ENCODE data around the gene TNFRSF1B.
A peak's percentile ranks its signal among the peaks of the same experiment; 100 is the strongest.

Gene TNFRSF1B

DNA sequence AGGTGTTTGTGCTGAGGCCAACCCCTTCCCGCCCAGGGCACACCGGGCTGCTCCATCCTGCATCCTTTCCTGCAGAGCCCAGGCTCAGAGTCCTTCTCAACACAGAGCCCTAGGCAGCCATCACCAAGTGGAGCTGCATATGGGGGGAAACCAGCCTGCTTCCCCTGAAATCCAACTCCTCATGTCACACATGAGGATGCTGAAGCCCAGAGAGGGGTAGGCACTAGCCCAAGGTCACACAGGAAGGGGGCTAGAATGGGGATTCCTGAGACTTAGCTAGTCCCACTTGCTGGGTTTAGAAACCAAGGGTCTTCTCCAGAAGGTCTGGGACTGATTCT lies 5.5 kb upstream of the TNFRSF1B start:
- H3K4me3 ChIP-seq (ENCODE audit: severe bottlenecking): no peak overlapping the region
- ATAC-seq (ENCODE audit: low read depth) (no peak), DNase-seq (ENCODE audit: low spot score) (no peak)
- no peaks in the 10 kb centered on the region for H3K9me3 ChIP-seq (ENCODE audit: severe bottlenecking)
- H3K27ac ChIP-seq (ENCODE audit: poor library complexity, severe bottlenecking): peak overlapping the region; percentile 30
- H3K4me1 ChIP-seq (ENCODE audit: insufficient read depth, poor library complexity, severe bottlenecking): peaks cover 19% of the 10 kb centered on the region
- H3K36me3 ChIP-seq (ENCODE audit: low read depth): no peaks in the 10 kb centered on the region
- TF ChIP-seq, protein P1, sequence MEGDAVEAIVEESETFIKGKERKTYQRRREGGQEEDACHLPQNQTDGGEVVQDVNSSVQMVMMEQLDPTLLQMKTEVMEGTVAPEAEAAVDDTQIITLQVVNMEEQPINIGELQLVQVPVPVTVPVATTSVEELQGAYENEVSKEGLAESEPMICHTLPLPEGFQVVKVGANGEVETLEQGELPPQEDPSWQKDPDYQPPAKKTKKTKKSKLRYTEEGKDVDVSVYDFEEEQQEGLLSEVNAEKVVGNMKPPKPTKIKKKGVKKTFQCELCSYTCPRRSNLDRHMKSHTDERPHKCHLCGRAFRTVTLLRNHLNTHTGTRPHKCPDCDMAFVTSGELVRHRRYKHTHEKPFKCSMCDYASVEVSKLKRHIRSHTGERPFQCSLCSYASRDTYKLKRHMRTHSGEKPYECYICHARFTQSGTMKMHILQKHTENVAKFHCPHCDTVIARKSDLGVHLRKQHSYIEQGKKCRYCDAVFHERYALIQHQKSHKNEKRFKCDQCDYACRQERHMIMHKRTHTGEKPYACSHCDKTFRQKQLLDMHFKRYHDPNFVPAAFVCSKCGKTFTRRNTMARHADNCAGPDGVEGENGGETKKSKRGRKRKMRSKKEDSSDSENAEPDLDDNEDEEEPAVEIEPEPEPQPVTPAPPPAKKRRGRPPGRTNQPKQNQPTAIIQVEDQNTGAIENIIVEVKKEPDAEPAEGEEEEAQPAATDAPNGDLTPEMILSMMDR (IDR thresholded peaks at IDR 0.05; ENCODE audit: poor library complexity, severe bottlenecking): no peak
- H3K27me3 ChIP-seq (ENCODE audit: insufficient read depth, poor library complexity, severe bottlenecking): peaks cover 5% of the 10 kb centered on the region

GRCh38 chr1:12161662-12162458 lies 4.9 kb upstream of the TNFRSF1B start:
- ATAC-seq (ENCODE audit: low read depth): peak; percentile 83
- Histone ChIP-seq H3K9me3 (ENCODE audit: severe bottlenecking) (no peaks in the 10 kb centered on the region), H3K4me1 (ENCODE audit: insufficient read depth, poor library complexity, severe bottlenecking) (peaks cover 19% of the 10 kb centered on the region), H3K27me3 (ENCODE audit: insufficient read depth, poor library complexity, severe bottlenecking) (peaks cover 10% of the 10 kb centered on the region), H3K4me3 (ENCODE audit: severe bottlenecking) (no peak overlapping the region), H3K36me3 (ENCODE audit: low read depth) (no peaks in the 10 kb centered on the region), H3K27ac (ENCODE audit: poor library complexity, severe bottlenecking) (peak overlapping the region; percentile 30)
- TF ChIP-seq, protein P1 (IDR thresholded peaks at IDR 0.05; ENCODE audit: poor library complexity, severe bottlenecking): no peak
- DNase-seq (ENCODE audit: low spot score): no peak

DNA sequence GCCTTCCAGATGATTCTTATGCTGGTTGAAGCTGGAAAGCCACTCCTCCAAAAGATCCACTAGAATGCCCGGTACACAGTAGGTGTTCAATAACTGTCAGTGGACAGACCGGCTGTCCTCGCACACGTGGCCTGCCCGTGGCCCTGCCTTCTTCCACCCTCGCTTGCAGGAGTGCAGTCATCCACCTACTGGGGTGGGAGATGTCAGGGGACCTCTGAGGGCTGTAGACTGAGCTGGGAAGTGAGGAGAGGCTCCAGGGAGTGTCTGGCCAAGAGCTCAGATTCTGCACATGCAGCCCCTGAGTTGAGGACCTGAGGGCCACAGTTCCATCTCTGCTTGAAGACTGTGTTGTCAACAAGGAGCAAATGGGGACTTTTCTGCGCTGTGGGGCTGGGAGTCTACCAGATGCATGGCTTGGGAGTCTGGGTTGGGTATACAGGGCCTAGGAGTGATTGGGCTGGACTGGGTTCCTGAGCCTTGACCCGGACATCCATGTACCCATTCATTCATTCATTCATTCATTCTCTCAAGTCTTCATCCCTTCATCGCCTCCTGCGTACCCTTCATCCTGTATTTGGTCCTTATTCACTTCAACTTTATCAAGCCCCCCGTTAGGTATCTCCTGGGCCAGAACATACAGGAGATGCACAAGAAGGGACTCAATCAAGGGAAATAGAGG lies 4.2 kb upstream of the TNFRSF1B start:
- H3K9me3 ChIP-seq (ENCODE audit: severe bottlenecking): no peaks in the 10 kb centered on the region
- H3K4me1 ChIP-seq (ENCODE audit: insufficient read depth, poor library complexity, severe bottlenecking): peaks cover 14% of the 10 kb centered on the region
- H3K36me3 ChIP-seq (ENCODE audit: low read depth): no peaks in the 10 kb centered on the region
- TF ChIP-seq, protein P1 (IDR thresholded peaks at IDR 0.05; ENCODE audit: poor library complexity, severe bottlenecking): no peak
- DNase-seq (ENCODE audit: low spot score) (no peak), ATAC-seq (ENCODE audit: low read depth) (no peak)
- peaks cover 16% of the 10 kb centered on the region for H3K27me3 ChIP-seq (ENCODE audit: insufficient read depth, poor library complexity, severe bottlenecking)
- H3K4me3 ChIP-seq (ENCODE audit: severe bottlenecking): no peak overlapping the region
- no peak overlapping the region for H3K27ac ChIP-seq (ENCODE audit: poor library complexity, severe bottlenecking)

DNA sequence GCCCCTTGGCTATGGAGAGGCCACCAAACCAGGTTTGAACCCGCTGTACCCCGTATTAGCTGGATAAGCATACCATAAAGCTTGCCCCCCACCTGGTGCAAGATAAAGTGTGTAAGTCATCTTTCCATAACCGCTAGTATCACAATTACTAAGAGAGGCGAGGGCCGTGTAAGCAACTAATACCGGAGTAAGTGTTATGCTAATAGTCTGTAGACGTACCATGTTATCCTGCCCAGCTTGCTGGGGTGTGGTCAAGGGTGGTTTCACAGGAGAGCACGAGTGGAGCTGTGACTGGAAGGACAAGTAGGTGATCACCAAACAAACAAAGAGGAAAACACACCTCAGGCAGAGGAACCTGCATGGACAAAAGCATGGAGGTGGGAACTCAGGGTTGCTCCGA lies 3.6 kb upstream of the TNFRSF1B start:
- H3K27me3 ChIP-seq (ENCODE audit: insufficient read depth, poor library complexity, severe bottlenecking): peaks cover 22% of the 10 kb centered on the region
- H3K4me3 ChIP-seq (ENCODE audit: severe bottlenecking): no peak overlapping the region
- DNase-seq (ENCODE audit: low spot score): no peak
- H3K4me1 ChIP-seq (ENCODE audit: insufficient read depth, poor library complexity, severe bottlenecking): peaks cover 10% of the 10 kb centered on the region
- ATAC-seq (ENCODE audit: low read depth): no peak
- no peak overlapping the region for H3K27ac ChIP-seq (ENCODE audit: poor library complexity, severe bottlenecking)
- no peaks in the 10 kb centered on the region for H3K9me3 ChIP-seq (ENCODE audit: severe bottlenecking)
- TF ChIP-seq, protein P1 (IDR thresholded peaks at IDR 0.05; ENCODE audit: poor library complexity, severe bottlenecking): no peak
- H3K36me3 ChIP-seq (ENCODE audit: low read depth): no peaks in the 10 kb centered on the region

DNA sequence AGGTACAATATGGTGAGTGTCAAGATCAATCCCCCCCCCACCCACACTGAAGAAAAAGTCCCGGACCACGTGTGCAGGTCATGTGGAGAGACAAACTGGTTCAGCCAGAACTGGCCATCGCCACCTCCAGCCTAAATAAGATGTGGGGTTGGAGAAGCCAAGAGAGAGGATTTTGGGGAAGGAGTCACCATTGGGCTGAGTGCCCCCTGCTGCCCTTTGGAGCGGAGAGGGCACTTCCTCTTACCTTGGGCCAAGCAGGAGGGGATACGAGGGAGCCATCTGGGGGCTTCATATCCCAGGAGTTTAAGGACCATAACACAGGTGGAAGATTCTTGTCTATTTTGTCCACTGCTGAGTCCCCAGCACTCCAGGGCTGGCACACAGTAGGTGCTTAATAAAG lies 2.6 kb upstream of the TNFRSF1B start:
- TF ChIP-seq, protein P1 (IDR thresholded peaks at IDR 0.05; ENCODE audit: poor library complexity, severe bottlenecking): no peak
- peaks cover 10% of the 10 kb centered on the region for H3K4me1 ChIP-seq (ENCODE audit: insufficient read depth, poor library complexity, severe bottlenecking)
- H3K9me3 ChIP-seq (ENCODE audit: severe bottlenecking): no peaks in the 10 kb centered on the region
- no peaks in the 10 kb centered on the region for H3K36me3 ChIP-seq (ENCODE audit: low read depth)
- no peak for DNase-seq (ENCODE audit: low spot score)
- no peak overlapping the region for H3K27ac ChIP-seq (ENCODE audit: poor library complexity, severe bottlenecking)
- no peak overlapping the region for H3K4me3 ChIP-seq (ENCODE audit: severe bottlenecking)
- H3K27me3 ChIP-seq (ENCODE audit: insufficient read depth, poor library complexity, severe bottlenecking): peaks cover 28% of the 10 kb centered on the region
- ATAC-seq (ENCODE audit: low read depth): no peak

Measured in RWPE2 (cell line).